HepG2 (cell line): ENCODE data around the gene TTC16. TPM values are rescaled to one million over a fixed set of nuclear protein-coding genes. Genes with fewer than 3 reads are reported as not detected.
A peak's percentile ranks its signal among the peaks of the same experiment; 100 is the strongest.

Experiments used
- CENPT ChIP-seq: sonication (generic); formaldehyde crosslinking; IDR thresholded peaks from 2 replicates; pipeline ENCODE4 v1.8.0; 2022; ENCODE audit warnings: low read depth, mild to moderate bottlenecking, moderate library complexity, missing genetic modification reagents
- CHD4 ChIP-seq: fragments of 200-600 bp; sonication (generic); IDR thresholded peaks from 2 replicates; pipeline ENCODE4 v1.7.0; 2017; ENCODE audit warnings: mild to moderate bottlenecking, low read length, borderline replicate concordance
- E2F1 ChIP-seq: sonication (generic); formaldehyde crosslinking; IDR thresholded peaks from 2 replicates; pipeline ENCODE4 v1.5.0; 2020; ENCODE audit warnings: missing genetic modification reagents
- HCFC1 ChIP-seq: fragments of 150-350 bp; IDR thresholded peaks from 2 replicates; pipeline ENCODE4 v1.6.1; 2014; ENCODE audit warnings: low read depth, low read length
- HDAC1 ChIP-seq: sonication (generic); formaldehyde crosslinking; IDR thresholded peaks from 2 replicates; pipeline ENCODE4 v1.5.1; 2020; ENCODE audit warnings: mild to moderate bottlenecking, missing genetic modification reagents
- KLF16 ChIP-seq, 2 experiments: sonication (generic) in 1 of 2; formaldehyde crosslinking in 1 of 2; IDR thresholded peaks; 2 replicates each; pipeline versions ENCODE4 v1.6.1 to v1.8.0; 2016 to 2023; ENCODE audit warnings: missing genetic modification reagents in 2 of 2, missing compliant biosample characterization in 1 of 2
- NCOA2 ChIP-seq: sonication (generic); formaldehyde crosslinking; IDR thresholded peaks from 2 replicates; pipeline ENCODE4 v1.8.0; 2022; ENCODE audit warnings: inconsistent platforms
- ZNF263 ChIP-seq: sonication (generic); formaldehyde crosslinking; IDR thresholded peaks from 2 replicates; pipeline ENCODE4 v1.4.0; 2020; ENCODE audit warnings: missing genetic modification reagents
- ZNF644 ChIP-seq: IDR thresholded peaks from 2 replicates; pipeline ENCODE4 v1.6.1; 2016; ENCODE audit warnings: low read depth
- ZNF839 ChIP-seq: sonication (generic); formaldehyde crosslinking; IDR thresholded peaks from 2 replicates; pipeline ENCODE4 v1.4.0; 2020; ENCODE audit warnings: missing genetic modification reagents, mild to moderate bottlenecking, borderline replicate concordance
- ZNF841 ChIP-seq: sonication (generic); formaldehyde crosslinking; IDR thresholded peaks from 2 replicates; pipeline ENCODE4 v1.8.1; 2023; ENCODE audit warnings: missing genetic modification reagents, borderline replicate concordance
- polyA plus RNA-seq, 8 experiments: library from polyadenylated mRNA; depleted of rRNA in 3 of 8; stranded (reverse) in 7 of 8; unstranded in 1 of 8; fragments of >200 nt; fragmentation: Illumina TruSeq in 4 of 8; extraction: Trizol in 4 of 8; gene quantifications; 2 replicates each; pipeline versions ENCODE4 v1.2.1 to v1.2.3, GENCODE V29; 2011 to 2016; ENCODE audit warnings: low read depth in 4 of 8, missing spikeins in 1 of 8, mixed read lengths in 1 of 8; ENCODE audit not compliant: insufficient read depth in 1 of 8
- total RNA-seq, 5 experiments: library from RNA; depleted of rRNA; stranded (reverse); fragments of >200 nt; fragmentation: Illumina TruSeq; extraction: Trizol; gene quantifications; 2 replicates each; pipeline ENCODE4 v1.2.3, GENCODE V29; 2016; ENCODE audit warnings: low read depth in 1 of 5
- TF ChIP-seq, protein P1 (sequence below): sonication (generic); formaldehyde crosslinking; IDR thresholded peaks from 2 replicates; pipeline ENCODE4 v1.4.0; 2020; ENCODE audit warnings: missing genetic modification reagents, mild to moderate bottlenecking, borderline replicate concordance
- TF ChIP-seq, protein P2 (sequence below): sonication (generic); formaldehyde crosslinking; IDR thresholded peaks from 2 replicates; pipeline ENCODE4 v1.8.1; 2022; ENCODE audit warnings: mild to moderate bottlenecking, missing genetic modification reagents
- TF ChIP-seq, protein P3 (sequence below): sonication (generic); formaldehyde crosslinking; IDR thresholded peaks from 2 replicates; pipeline ENCODE4 v1.9.0; 2021; ENCODE audit warnings: missing genetic modification reagents, borderline replicate concordance
- TF ChIP-seq, protein P4 (sequence below): sonication (generic); formaldehyde crosslinking; IDR thresholded peaks from 2 replicates; pipeline ENCODE4 v1.4.0; 2020; ENCODE audit warnings: missing genetic modification reagents
- TF ChIP-seq, protein P5 (sequence below): IDR thresholded peaks from 2 replicates; pipeline ENCODE4 v1.6.1; 2016; ENCODE audit warnings: mild to moderate bottlenecking, missing biosample characterization, missing genetic modification reagents
- TF ChIP-seq, protein P6 (sequence below): sonication (generic); formaldehyde crosslinking; IDR thresholded peaks from 2 replicates; pipeline ENCODE4 v1.5.0; 2020; ENCODE audit warnings: missing genetic modification reagents

TTC16 gene
- total and polyA plus RNA-seq, 2 of the 13 experiments (the other 11 are each of a cell fraction or from before 2014, with no cell fraction given) = not detected

DNA sequence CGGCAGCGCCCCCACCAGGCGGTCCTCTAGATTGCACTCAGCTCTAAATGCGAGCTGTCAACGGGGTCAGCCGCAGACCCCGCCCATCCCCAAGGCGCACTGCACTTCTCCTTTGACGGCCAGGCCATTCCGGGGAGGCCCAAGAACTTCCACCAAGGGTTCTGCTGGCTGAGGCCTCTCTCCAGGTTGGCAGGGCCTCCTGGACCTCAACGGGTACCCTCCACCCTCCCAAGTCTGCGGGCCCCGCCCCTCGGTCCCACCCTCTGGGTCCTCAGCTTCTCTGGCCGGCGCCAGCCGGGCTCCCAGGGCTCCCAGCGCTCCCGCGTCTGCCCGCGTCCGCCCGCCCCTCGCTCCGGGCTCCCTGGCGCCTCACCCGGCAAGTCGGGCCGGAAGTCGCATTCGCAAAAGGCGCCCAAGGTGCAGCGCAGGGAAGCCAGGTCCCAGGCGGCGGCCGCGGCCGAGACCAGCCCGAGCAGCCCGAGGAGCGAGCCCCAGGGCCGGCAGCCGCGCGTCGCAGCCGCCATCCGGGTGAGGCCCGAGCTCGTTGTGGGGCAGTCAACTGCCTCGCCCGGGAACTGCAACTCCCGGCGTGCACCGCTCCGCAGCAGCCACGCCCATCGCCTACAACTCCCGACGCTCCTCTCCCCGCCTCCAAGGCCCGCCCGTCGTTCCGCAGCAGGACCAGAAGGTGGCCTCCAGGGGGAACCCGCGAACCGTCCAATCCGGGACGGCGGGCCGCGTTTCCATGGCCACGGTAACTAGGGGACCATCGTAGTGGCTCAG, 19.1 kb downstream of the TTC16 start, which contains the start of gene TOR2A (continued):
- TF ChIP-seq ZNF839 (CRISPR knock-in tag) (no peak; the same call in 1 of the 2 replicates), ZNF644 (CRISPR knock-in tag) (no peak), CHD4 (no peak), ZNF841 (CRISPR knock-in tag) (no peak), CENPT (CRISPR knock-in tag) (no peak), HDAC1 (peak; percentile 88), E2F1 (peak; percentile 70; the same call in 1 of the 2 replicates), KLF16 (CRISPR knock-in tag; IDR thresholded peaks at IDR 0.05) (0 out of 4 replicates have a peak, but pooled peaks of 1 of the 2 experiments have one; percentile 24), NCOA2 (no peak), HCFC1 (peak; percentile 93), ZNF263 (no peak)
- TF ChIP-seq, protein P1, sequence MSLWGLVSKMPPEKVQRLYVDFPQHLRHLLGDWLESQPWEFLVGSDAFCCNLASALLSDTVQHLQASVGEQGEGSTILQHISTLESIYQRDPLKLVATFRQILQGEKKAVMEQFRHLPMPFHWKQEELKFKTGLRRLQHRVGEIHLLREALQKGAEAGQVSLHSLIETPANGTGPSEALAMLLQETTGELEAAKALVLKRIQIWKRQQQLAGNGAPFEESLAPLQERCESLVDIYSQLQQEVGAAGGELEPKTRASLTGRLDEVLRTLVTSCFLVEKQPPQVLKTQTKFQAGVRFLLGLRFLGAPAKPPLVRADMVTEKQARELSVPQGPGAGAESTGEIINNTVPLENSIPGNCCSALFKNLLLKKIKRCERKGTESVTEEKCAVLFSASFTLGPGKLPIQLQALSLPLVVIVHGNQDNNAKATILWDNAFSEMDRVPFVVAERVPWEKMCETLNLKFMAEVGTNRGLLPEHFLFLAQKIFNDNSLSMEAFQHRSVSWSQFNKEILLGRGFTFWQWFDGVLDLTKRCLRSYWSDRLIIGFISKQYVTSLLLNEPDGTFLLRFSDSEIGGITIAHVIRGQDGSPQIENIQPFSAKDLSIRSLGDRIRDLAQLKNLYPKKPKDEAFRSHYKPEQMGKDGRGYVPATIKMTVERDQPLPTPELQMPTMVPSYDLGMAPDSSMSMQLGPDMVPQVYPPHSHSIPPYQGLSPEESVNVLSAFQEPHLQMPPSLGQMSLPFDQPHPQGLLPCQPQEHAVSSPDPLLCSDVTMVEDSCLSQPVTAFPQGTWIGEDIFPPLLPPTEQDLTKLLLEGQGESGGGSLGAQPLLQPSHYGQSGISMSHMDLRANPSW (CRISPR knock-in tag) = peak; percentile 61; the same call in 1 of the 2 replicates
- TF ChIP-seq, protein P2, sequence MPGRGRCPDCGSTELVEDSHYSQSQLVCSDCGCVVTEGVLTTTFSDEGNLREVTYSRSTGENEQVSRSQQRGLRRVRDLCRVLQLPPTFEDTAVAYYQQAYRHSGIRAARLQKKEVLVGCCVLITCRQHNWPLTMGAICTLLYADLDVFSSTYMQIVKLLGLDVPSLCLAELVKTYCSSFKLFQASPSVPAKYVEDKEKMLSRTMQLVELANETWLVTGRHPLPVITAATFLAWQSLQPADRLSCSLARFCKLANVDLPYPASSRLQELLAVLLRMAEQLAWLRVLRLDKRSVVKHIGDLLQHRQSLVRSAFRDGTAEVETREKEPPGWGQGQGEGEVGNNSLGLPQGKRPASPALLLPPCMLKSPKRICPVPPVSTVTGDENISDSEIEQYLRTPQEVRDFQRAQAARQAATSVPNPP = peak; percentile 64; the same call in 1 of the 2 replicates
- TF ChIP-seq, protein P3, sequence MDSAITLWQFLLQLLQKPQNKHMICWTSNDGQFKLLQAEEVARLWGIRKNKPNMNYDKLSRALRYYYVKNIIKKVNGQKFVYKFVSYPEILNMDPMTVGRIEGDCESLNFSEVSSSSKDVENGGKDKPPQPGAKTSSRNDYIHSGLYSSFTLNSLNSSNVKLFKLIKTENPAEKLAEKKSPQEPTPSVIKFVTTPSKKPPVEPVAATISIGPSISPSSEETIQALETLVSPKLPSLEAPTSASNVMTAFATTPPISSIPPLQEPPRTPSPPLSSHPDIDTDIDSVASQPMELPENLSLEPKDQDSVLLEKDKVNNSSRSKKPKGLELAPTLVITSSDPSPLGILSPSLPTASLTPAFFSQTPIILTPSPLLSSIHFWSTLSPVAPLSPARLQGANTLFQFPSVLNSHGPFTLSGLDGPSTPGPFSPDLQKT (CRISPR knock-in tag) = no peak
- TF ChIP-seq, protein P4, sequence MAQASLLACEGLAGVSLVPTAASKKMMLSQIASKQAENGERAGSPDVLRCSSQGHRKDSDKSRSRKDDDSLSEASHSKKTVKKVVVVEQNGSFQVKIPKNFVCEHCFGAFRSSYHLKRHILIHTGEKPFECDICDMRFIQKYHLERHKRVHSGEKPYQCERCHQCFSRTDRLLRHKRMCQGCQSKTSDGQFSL (CRISPR knock-in tag) = no peak
- TF ChIP-seq, protein P5, sequence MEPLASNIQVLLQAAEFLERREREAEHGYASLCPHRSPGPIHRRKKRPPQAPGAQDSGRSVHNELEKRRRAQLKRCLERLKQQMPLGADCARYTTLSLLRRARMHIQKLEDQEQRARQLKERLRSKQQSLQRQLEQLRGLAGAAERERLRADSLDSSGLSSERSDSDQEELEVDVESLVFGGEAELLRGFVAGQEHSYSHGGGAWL (CRISPR knock-in tag) = peak; percentile 56; the same call in 1 of the 2 replicates
- TF ChIP-seq, protein P6, sequence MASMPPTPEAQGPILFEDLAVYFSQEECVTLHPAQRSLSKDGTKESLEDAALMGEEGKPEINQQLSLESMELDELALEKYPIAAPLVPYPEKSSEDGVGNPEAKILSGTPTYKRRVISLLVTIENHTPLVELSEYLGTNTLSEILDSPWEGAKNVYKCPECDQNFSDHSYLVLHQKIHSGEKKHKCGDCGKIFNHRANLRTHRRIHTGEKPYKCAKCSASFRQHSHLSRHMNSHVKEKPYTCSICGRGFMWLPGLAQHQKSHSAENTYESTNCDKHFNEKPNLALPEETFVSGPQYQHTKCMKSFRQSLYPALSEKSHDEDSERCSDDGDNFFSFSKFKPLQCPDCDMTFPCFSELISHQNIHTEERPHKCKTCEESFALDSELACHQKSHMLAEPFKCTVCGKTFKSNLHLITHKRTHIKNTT (CRISPR knock-in tag) = no peak
